Naive thymus-derived CD8-positive, alpha-beta T cell (primary cell): ENCODE measurements around the gene UBXN6. TPM values are rescaled to one million over a fixed set of nuclear protein-coding genes. Genes with fewer than 3 reads are reported as not detected.

Experiments
- ATAC-seq, 2 donors: fragments of 150-1000 bp; cut with Tn5 transposase in 1 of 2; sonication (Bioruptor Pico), chemical (Tn5 transposase) in 1 of 2; 1 replicate in 1 of 2; 2 replicates in 1 of 2; pipeline ENCODE4 v1.10.0; 2021; ENCODE audit warnings: mild to moderate bottlenecking in 2 of 2, moderate library complexity in 2 of 2
- POLR2A ChIA-PET: fragments of 350-600 bp; sonication (Branson Sonifier 250); formaldehyde crosslinking; loops from one replicate; lab custom pipeline; 2021; ENCODE audit warnings: antibody characterized with exemption; lab: Charles Lee
- DNase-seq, 10 donors: peaks; one replicate each; pipeline versions ENCODE4 v3.0.0 to v3.0.0-alpha.2; 2020 to 2022
- H3K27ac Mint-ChIP-seq, 10 donors: one replicate each; pipeline ENCODE4 v1.8.0; 2020 to 2022; ENCODE audit warnings: mild to moderate bottlenecking in 10 of 10, mixed read lengths in 10 of 10, moderate library complexity in 4 of 10, inconsistent platforms in 1 of 10
- H3K27me3 Mint-ChIP-seq, 5 donors: one replicate each; pipeline ENCODE4 v1.8.0; 2021 to 2022; ENCODE audit warnings: mixed read lengths in 5 of 5
- H3K36me3 Mint-ChIP-seq, 3 donors: one replicate each; pipeline ENCODE4 v1.8.0; 2020 to 2022; ENCODE audit warnings: mixed read lengths in 3 of 3, mild to moderate bottlenecking in 2 of 3, inconsistent platforms in 1 of 3
- H3K4me1 Mint-ChIP-seq, 4 donors: one replicate each; pipeline ENCODE4 v1.8.0; 2021 to 2022; ENCODE audit warnings: mixed read lengths in 4 of 4
- H3K4me3 Mint-ChIP-seq, 10 donors: one replicate each; pipeline ENCODE4 v1.8.0; 2020 to 2022; ENCODE audit warnings: mild to moderate bottlenecking in 10 of 10, mixed read lengths in 10 of 10, moderate library complexity in 6 of 10, inconsistent platforms in 1 of 10
- H3K9me3 Mint-ChIP-seq, 9 donors: one replicate each; pipeline ENCODE4 v1.8.0; 2020 to 2022; ENCODE audit warnings: mixed read lengths in 9 of 9, mild to moderate bottlenecking in 3 of 9, inconsistent platforms in 1 of 9, moderate library complexity in 1 of 9
- polyA plus RNA-seq, 3 donors: library from polyadenylated mRNA; unstranded; fragments of 300-500 nt; fragmentation: Illumina TruSeq; gene quantifications; one replicate each; pipeline ENCODE4 v1.2.3, GENCODE V29; 2021
- total RNA-seq, 8 experiments: library from RNA in 2 of 8; stranded (reverse) in 2 of 8; gene quantifications; one replicate each; pipeline ENCODE4 v1.2.3 and lab custom pipeline; 2021 to 2026

Gene UBXN6
- total and polyA plus RNA-seq, 5 experiments from 2014 or later = 2.4 to 75.2 (median 6.6) TPM

DNA sequence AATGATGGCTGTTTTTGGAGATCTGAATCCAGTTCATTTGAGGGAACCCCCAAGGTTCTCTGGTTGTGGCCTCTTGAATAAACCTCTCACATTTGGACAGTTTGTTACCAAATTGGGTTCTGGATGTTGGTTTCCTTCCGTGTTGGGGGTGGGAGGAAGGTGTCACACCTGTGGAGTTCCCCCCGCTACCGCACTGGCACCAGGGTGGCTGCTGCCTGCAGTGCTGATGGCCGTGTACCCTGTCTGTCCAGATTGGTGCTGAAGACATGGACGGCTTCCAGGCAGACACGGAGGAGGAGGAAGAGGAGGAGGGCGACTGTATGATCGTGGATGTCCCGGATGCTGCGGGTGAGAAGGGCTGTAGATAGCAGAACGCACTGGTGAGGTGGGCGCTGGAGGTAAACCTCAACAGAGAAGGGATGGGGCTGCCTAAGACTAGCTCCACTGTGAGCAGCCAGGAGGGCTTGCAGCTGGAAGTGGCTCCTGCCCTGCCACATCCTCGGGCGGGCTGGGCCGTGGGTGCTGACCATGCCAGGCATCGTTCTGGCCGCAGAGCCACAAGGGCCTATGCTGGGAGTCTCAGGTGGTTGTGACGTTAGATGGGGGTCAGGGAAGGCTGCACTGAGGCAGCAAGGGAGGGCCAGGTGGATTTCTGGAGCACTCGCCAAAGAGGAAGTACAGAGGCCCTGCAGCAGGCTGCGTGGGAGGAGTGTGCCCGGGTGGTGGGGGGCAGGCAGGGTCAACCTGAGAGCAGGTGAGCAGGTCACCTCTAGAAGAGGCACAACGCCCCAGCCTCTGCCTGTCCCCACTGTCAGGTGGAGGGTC lies 15.4 kb downstream of the UBXN6 start:
- Mint-ChIP-seq H3K27ac (peak overlapping the region in 7 of 10 donors; percentile 53 to 85 (median 74)), H3K4me1 (peaks cover 2 to 8% (median 3%) of the 10 kb centered on the region in 4 donors), H3K27me3 (no peaks in the 10 kb centered on the region), H3K4me3 (peak overlapping the region in 5 of 10 donors; percentile 45 to 76 (median 56)), H3K9me3 (no peaks in the 10 kb centered on the region), H3K36me3 (peaks cover 0 to 12% (median 0%) of the 10 kb centered on the region in 3 donors)
- DNase-seq (peak in 1 of 10 donors; percentile 62), ATAC-seq (peak; percentile 25 to 36)
- POLR2A ChIA-PET = no interaction called here

DNA sequence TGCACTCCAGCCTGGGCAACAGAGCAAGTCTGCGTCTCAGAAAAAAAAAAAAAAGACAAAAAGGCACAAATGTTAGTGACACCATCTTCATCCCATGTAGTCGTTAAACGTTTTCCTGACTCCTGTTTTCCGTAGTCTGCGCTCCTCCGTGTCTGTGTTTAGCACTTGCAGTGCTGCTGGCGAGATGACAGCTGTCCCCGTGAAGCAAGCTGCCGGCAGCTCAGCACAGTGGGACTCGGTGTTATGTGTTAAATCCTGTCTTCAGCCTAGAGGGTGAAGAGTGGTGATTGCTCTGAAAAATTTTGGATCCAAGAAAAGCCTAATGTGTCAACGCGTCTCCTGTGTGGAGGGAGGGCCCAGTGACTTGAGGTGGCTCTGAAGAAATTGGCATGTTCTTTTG lies 18.4 kb downstream of the UBXN6 start:
- H3K36me3 Mint-ChIP-seq = peaks cover 0 to 7% (median 0%) of the 10 kb centered on the region in 3 donors
- H3K27me3 Mint-ChIP-seq = no peaks in the 10 kb centered on the region
- H3K9me3 Mint-ChIP-seq = no peaks in the 10 kb centered on the region
- H3K4me3 Mint-ChIP-seq = no peak overlapping the region
- peaks cover 2 to 8% (median 5%) of the 10 kb centered on the region in 4 donors for H3K4me1 Mint-ChIP-seq
- ATAC-seq = no peak
- H3K27ac Mint-ChIP-seq = peak overlapping the region in 2 of 10 donors; percentile 27 to 64
- DNase-seq = no peak
- POLR2A ChIA-PET = interaction anchor here (0.6 kb wide), 1 partner anchor 146 kb away, joined by 3 read pairs; no protein-coding TSS in a partner anchor

DNA sequence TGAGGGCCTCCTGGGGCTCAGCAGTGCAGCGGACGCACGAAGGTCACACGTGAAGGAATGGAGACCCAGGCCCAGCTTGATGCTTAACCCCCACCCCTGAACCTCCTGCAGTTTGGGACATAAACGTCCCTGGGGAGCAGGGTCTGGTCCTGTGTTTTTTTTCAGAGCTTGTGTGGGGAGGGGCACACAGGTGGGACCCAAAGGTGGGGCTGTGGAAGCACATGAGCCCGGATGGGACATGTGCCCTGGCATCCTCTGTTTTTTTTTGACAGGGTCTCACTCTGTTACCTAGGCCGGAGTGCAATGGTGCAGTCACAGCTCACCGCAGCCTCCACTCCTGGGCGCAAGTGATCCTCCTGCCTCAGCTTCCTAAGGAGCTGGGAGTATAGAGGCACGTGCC lies 20.5 kb downstream of the UBXN6 start:
- Mint-ChIP-seq H3K9me3 (no peaks in the 10 kb centered on the region), H3K27ac (no peak overlapping the region), H3K4me1 (peaks cover 1 to 4% (median 3%) of the 10 kb centered on the region in 4 donors), H3K36me3 (peaks cover 0 to 10% (median 1%) of the 10 kb centered on the region in 3 donors), H3K27me3 (no peaks in the 10 kb centered on the region), H3K4me3 (no peak overlapping the region)
- POLR2A ChIA-PET = no interaction called here
- DNase-seq (peak in 1 of 10 donors; percentile 18), ATAC-seq (no peak)

DNA sequence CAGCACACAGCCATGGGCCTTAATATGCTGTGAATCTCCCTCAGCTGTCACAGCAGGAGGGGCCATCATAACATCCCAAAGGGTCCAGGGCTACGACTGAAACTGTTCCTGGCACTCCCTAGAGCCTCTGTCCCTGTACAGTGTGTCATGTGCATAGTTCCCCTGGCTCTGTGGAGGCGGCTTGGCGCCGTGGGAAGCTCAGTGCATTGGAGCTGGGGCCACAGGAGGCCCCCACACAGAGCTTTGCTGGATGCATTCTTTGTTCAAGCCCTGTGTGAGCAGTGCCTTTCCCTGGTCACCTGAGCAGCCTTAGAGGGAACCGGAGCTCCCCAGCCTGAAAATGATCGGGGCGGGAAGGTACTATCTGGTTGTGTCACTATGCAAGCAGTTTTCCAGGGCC lies 21.4 kb downstream of the UBXN6 start:
- Mint-ChIP-seq H3K4me1 (peaks cover 0 to 10% (median 2%) of the 10 kb centered on the region in 4 donors), H3K9me3 (no peaks in the 10 kb centered on the region), H3K27me3 (no peaks in the 10 kb centered on the region), H3K36me3 (peaks cover 0 to 12% (median 1%) of the 10 kb centered on the region in 3 donors), H3K4me3 (no peak overlapping the region), H3K27ac (no peak overlapping the region)
- ATAC-seq = no peak
- POLR2A ChIA-PET = no interaction called here
- DNase-seq = no peak

DNA sequence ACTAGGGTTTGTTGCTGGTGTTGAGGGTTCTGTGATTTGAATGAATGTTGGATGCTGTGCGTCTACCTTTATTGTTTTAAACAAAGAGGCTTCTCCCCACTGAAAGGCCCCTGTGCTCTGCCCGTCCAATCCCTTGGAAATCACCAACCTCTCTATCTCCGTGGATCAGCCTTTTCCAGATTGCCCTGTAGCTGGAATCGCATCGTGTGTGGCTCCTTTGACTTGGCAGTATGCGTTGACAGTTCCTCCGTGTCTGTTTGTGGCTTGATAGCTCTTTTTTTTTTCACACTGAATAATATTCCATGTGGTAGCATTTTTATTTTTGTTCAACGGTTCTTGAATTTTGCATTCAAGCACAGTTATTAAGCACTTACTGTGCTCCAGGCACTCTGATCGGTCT lies 23.2 kb downstream of the UBXN6 start:
- H3K4me1 Mint-ChIP-seq = peaks cover 0 to 17% (median 2%) of the 10 kb centered on the region in 4 donors
- no peaks in the 10 kb centered on the region for H3K9me3 Mint-ChIP-seq
- POLR2A ChIA-PET = no interaction called here
- no peak overlapping the region for H3K4me3 Mint-ChIP-seq
- H3K27me3 Mint-ChIP-seq = peaks cover 0 to 2% (median 0%) of the 10 kb centered on the region in 5 donors
- peaks cover 0 to 23% (median 1%) of the 10 kb centered on the region in 3 donors for H3K36me3 Mint-ChIP-seq
- no peak for DNase-seq
- peak overlapping the region in 1 of 10 donors; percentile 14 for H3K27ac Mint-ChIP-seq
- no peak for ATAC-seq

DNA sequence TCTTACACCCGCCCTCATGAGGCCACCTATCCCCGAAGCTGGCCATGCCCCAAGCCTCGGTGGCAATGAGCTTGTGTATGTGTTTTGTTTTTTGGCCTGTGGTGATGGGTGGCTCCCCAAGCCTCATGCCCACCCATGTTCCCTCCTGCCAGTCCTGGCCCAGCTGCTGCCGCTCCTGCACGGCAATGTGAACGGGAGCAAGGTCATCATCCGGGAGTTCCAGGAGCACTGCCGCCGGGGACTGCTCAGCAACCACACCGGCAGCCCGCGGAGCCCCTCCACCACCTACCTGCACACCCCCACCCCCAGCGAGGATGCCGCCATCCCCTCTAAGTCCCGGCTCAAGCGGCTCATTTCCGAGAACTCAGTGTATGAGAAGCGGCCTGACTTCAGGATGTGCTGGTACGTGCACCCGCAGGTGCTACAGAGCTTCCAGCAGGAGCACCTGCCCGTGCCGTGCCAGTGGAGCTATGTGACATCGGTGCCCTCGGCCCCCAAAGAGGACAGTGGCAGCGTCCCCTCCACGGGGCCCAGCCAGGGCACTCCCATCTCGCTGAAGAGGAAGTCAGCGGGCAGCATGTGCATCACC lies 24.6 kb downstream of the UBXN6 start:
- peak in 1 of 10 donors; percentile 41 for DNase-seq
- H3K27me3 Mint-ChIP-seq = peaks cover 0 to 2% (median 0%) of the 10 kb centered on the region in 5 donors
- ATAC-seq = no peak
- POLR2A ChIA-PET = interaction anchor here (0.7 kb wide), 1 partner anchor 107 kb away, joined by 4 read pairs; no protein-coding TSS in a partner anchor
- H3K4me1 Mint-ChIP-seq = peaks cover 0 to 17% (median 2%) of the 10 kb centered on the region in 4 donors
- peak overlapping the region in 1 of 10 donors; percentile 67 for H3K27ac Mint-ChIP-seq
- no peaks in the 10 kb centered on the region for H3K9me3 Mint-ChIP-seq
- no peak overlapping the region for H3K4me3 Mint-ChIP-seq
- H3K36me3 Mint-ChIP-seq = peaks cover 0 to 26% (median 1%) of the 10 kb centered on the region in 3 donors

DNA sequence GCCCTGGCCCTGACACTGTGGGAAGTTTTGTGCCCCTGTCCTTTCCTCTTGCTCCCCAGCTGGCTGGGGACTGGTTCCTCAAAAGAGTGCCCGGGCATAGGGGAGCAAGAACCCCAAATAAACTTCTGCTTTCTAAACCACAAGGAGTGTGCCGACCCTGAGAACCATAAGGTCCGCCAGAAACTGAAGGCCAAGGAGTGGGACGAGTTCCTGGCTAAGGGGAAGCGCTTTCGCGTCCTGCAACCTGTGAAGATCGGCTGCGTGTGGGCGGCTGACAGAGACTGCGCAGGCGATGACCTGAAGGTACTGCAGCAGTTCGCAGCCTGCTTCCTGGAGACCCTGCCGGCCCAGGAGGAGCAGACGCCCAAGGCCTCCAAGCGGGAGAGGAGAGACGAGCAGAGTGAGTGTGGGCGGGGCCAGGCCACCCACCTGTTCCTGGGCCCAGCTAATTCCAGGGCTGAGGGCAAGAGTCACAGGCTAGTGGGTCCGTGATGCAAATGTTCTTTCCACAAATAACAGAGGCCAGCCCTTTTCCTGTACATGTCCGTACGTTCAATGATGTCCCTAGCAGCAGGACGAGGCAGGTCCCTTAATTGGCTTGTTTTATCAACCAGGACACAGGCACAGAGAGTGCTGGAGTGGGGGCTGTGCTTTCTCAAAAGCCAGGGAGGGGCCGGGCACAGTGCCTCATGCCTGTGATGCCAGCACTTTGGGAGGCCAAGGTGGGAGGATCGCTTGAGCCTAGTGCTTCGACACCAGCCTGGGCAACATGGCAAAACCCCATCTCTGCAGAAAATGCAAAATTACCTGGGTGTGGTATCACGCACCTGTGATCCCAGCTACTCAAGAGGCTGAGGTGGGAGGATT lies 25.6 kb downstream of the UBXN6 start:
- H3K9me3 Mint-ChIP-seq = no peaks in the 10 kb centered on the region
- H3K27ac Mint-ChIP-seq = peak overlapping the region in 1 of 10 donors; percentile 51
- POLR2A ChIA-PET = no interaction called here
- peaks cover 0 to 26% (median 1%) of the 10 kb centered on the region in 3 donors for H3K36me3 Mint-ChIP-seq
- H3K4me3 Mint-ChIP-seq = peak overlapping the region in 1 of 10 donors; percentile 68
- DNase-seq = peak in 1 of 10 donors; percentile 4
- H3K27me3 Mint-ChIP-seq = peaks cover 0 to 2% (median 0%) of the 10 kb centered on the region in 5 donors
- no peak for ATAC-seq
- H3K4me1 Mint-ChIP-seq = peaks cover 0 to 17% (median 2%) of the 10 kb centered on the region in 4 donors

DNA sequence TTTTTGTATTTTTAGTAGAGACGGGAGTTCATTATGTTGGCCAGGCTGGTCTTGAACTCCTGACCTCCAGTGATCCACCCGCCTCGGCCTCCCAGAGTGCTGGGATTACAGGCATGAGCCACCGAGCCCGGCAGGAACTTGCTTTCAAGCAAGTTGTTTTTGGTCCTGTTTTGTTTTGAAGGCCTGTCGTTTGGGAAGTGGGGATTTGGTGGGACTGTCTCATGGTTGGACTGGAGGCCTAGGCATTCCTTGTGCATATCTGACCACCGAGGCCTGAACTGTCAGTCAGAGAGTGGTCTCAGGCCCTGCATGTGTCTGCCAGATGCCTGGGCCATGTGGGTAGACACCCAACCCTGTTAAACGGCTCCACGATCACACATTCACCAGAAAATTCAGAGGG lies 26.3 kb downstream of the UBXN6 start:
- Mint-ChIP-seq H3K9me3 (no peaks in the 10 kb centered on the region), H3K4me1 (peaks cover 0 to 17% (median 2%) of the 10 kb centered on the region in 4 donors), H3K4me3 (no peak overlapping the region), H3K36me3 (peaks cover 0 to 26% (median 1%) of the 10 kb centered on the region in 3 donors), H3K27me3 (peaks cover 0 to 2% (median 0%) of the 10 kb centered on the region in 5 donors), H3K27ac (no peak overlapping the region)
- POLR2A ChIA-PET = no interaction called here
- ATAC-seq (no peak), DNase-seq (no peak)

DNA sequence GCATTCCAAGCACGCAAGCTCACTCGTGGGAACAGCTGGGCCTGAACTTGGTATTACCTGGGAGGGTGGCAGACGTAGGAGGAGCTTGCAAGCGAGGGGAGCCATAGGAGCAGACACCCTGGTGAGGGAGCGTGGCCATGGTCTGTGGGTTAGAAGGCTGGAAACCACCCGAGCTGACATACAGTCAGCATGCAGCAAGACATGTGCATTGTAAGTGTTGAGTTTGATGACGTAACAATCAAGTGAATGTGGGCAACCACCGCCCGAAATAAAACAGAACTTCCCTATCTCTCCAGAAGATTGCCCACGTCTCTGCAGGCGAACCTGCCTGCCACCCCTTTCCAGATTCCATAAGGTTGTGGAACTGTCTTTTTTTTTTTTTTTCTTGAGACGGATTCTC lies 26.8 kb downstream of the UBXN6 start:
- DNase-seq = no peak
- POLR2A ChIA-PET = no interaction called here

DNA sequence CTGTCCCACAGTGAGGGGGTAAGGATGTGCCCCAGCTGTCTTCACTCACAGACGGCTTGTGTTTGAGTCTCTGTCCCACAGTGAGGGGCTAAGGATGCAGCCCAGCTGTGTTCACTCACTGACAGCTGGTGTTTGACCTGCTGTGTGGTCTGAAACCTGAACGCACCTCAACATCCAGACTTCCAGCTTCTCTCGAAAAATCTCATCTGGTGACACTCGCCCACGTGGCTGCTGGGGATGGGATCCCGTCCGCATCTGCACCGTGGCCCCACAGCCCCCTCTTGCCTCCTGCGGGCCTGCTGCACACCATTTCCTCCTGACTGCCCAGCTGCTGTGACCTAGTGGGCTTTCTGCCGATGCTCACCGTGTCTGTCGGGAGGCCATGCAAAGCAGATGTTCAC lies 27.8 kb downstream of the UBXN6 start:
- Mint-ChIP-seq H3K36me3 (peaks cover 0 to 30% (median 1%) of the 10 kb centered on the region in 3 donors), H3K27me3 (peaks cover 0 to 2% (median 0%) of the 10 kb centered on the region in 5 donors)

More for the DNA sequence above, 26.8 kb downstream of the UBXN6 start:
- peaks cover 0 to 2% (median 0%) of the 10 kb centered on the region in 5 donors for H3K27me3 Mint-ChIP-seq
- no peaks in the 10 kb centered on the region for H3K9me3 Mint-ChIP-seq
- H3K4me1 Mint-ChIP-seq = peaks cover 0 to 17% (median 2%) of the 10 kb centered on the region in 4 donors
- no peak for ATAC-seq
- H3K27ac Mint-ChIP-seq = no peak overlapping the region
- no peak overlapping the region for H3K4me3 Mint-ChIP-seq
- peaks cover 0 to 29% (median 1%) of the 10 kb centered on the region in 3 donors for H3K36me3 Mint-ChIP-seq

DNA sequence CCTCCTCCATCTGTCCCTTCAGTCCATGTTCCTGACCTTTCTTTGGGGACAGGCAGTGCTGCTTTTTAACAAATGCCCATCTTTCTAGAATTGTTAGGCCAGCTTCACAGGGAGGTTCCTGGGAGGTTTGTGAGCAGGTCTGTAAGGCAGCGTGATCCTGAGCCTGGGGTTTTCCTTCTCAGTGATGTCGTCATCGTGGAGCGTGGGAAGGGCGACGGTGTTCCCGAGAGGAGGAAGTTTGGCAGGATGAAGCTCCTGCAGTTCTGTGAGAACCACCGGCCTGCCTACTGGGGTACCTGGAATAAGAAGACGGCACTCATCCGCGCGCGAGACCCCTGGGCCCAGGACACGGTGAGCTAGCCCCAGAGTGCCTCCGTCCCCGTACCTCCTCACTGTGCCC lies 28.3 kb downstream of the UBXN6 start:
- H3K4me1 Mint-ChIP-seq = peaks cover 0 to 17% (median 0%) of the 10 kb centered on the region in 4 donors
- H3K36me3 Mint-ChIP-seq = peaks cover 0 to 25% (median 1%) of the 10 kb centered on the region in 3 donors
- peaks cover 0 to 2% (median 0%) of the 10 kb centered on the region in 5 donors for H3K27me3 Mint-ChIP-seq
- POLR2A ChIA-PET = no interaction called here
- no peaks in the 10 kb centered on the region for H3K9me3 Mint-ChIP-seq
- H3K27ac Mint-ChIP-seq = peak overlapping the region in 1 of 10 donors; percentile 34
- H3K4me3 Mint-ChIP-seq = no peak overlapping the region
- DNase-seq (no peak), ATAC-seq (no peak)

More for the DNA sequence above, 27.8 kb downstream of the UBXN6 start:
- no peak for ATAC-seq
- Mint-ChIP-seq H3K27ac (no peak overlapping the region), H3K4me3 (no peak overlapping the region), H3K9me3 (no peaks in the 10 kb centered on the region), H3K4me1 (peaks cover 0 to 17% (median 1%) of the 10 kb centered on the region in 4 donors)
- POLR2A ChIA-PET = no interaction called here
- DNase-seq = no peak
